GM18526 (cell line): Measurements from ENCODE around the gene ZDHHC14.

Experiments used
- POLR2A ChIP-seq: IDR thresholded peaks from 3 replicates; pipeline ENCODE4 v1.6.1; 2011; ENCODE audit not compliant: insufficient read length; ENCODE audit errors: extremely low read depth

Gene ZDHHC14

GRCh38 chr6:157542414-157543160, 161.6 kb downstream of the ZDHHC14 start:
- TF ChIP-seq POLR2A: no peak

DNA sequence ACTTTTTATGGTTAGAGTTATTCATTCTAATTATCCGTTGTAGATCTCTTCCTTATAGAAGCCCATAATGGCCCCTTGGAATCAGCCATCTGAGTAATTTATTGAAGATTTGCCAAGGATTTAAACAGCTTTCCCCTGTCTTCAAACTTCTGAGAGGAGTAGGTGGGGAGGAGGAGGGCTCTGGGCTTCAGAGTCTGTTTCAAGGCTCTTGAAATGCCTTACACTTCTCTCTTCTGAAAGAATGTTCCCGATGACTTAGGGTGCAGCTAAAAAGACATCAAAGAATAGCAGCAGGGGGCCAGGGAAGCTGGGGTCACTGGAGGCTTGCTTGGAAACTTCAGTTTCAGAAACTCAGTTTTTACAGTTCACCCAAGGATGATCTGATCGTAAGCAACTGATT, 165.3 kb downstream of the ZDHHC14 start:
- TF ChIP-seq POLR2A: no peak

- TF ChIP-seq POLR2A: no peak
Observed at GRCh38 chr6:157547112-157547511, 166.1 kb downstream of the ZDHHC14 start.

DNA sequence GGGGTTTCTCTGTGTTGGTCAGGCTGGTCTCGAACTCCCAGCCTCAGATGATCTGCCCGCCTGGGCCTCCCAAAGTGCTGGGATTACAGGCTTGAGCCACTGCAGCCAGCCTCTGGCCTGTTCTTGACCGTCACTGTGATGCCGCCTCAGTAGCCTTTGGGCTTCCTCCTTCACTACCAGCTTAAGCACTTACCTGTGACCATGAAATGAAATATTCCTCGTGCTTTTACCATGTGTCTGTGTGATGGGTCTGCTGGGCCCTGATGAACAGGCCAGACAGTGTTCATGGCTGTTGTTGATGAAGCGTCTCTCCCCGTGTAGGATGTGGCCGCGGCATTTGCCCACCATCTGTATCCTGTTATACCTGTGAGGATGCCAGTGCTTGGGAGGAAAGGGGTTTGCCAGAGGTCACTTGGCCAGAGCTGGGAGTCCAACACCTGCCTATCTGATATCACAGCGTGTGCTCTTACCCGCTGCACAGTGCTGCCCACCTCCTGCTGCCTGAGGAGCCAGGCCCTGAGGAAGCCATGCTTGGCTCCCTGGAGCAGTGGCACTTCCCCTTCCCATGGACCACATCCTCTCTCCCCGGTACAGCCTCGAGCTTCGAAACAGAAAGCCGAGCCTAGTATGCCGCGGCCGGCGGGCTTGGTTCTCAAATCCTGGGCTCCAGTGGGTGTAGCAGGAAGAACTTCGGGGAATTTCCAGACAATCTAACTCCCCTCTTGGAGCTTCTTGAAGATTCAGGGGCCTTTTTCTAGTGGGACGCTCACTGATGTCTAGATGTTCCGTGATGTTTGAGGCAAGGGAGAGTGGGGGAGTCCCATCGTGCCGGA, 167.9 kb downstream of the ZDHHC14 start:
- TF ChIP-seq POLR2A: no peak

- TF ChIP-seq POLR2A: no peak
Observed at GRCh38 chr6:157549468-157549745, 168.4 kb downstream of the ZDHHC14 start.

DNA sequence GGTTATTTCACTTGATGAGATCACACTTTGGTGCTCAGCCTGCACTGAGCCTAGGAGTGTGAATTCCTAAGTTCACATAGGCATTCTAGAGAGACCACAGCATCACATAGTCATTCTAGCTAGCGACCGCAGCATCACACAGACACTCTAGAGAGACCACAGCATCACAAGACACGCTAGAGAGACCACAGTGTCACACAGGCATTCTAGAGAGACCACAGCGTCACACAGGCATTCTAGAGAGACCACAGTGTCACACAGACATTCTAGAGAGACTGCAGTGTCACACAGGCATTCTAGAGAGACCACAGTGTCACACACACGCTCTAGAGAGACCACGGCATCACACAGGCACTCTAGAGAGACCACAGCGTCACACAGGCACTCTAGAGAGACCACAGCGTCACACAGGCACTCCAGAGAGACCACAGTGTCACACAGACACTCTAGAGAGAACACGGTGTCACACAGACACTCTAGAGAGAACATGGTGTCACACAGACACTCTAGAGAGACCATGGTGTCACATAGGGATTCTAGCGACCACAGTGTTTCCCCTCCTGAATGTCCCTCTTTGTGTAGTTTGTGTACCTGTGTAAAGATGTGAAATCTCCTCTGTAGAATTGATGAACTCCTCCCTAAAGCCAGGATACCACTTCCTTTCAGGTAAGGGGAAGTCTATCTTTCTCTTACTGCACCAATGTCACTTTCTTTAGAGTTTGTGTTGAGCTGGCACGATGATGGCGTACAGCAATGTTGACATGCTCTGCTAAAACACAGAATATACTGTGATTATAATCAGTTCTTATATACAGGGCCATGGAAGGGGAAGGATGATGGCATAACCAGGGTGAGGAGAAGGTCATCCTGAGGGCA, 169.4 kb downstream of the ZDHHC14 start:
- TF ChIP-seq POLR2A: no peak

DNA sequence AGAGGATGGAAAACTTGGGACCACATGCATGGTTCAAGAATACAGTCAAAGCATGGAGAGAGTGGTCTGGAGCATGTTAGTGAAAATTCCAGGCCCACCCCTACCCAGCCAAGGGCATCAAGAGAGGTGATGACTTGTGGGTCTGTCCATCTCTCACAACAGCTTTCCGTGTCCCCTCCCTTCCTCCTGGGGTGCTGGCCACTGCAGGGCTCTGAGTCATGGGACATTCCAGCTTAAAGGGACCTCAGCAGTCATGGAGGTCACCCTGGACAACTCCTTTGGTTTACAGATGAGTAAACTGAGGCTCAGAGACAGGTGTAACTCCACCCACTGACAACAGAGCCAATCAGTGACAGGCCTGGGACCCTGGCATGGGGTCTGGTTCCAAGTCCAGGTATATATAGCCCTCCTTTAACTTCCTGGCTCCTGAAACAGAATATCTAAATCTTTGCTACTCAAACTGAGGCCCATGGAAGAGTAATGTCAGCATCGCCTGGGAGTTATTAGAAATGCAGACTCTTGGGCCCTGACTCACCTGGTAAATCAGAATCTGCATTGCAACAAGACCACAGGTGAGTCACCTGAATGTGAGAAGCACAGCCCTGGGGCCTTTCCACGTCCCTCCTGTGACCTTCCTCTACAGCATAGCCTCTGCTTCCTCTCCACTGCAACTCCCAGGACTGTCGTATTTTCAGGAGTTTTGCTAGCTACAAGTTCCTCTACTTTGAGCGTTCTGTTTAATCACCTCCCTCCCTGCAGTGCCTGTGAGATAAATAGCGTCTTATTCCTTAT, 170.2 kb downstream of the ZDHHC14 start:
- TF ChIP-seq POLR2A: no peak

GRCh38 chr6:157552081-157552747, 171.2 kb downstream of the ZDHHC14 start:
- no peak for TF ChIP-seq POLR2A

- no peak for TF ChIP-seq POLR2A
Observed at GRCh38 chr6:157552820-157553485, 172.0 kb downstream of the ZDHHC14 start.

DNA sequence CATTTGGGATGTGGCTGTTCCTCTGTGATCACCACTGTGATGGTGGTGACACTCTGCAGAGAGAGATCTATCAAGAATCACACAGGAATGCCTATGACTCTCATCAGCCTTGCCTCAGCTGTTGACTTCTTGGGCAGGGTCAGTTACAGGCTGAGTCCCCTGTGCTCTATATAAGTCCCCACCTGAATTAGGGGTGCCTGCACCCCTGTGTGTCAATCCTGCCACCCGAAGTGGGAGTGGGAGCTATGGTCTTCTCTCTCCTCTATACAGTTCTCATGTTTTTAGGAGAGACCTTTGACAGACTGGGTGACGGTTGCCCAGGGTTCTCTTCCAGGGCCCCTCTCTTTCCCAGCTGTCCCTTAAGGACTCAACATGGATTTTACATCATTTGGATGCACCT, 173.8 kb downstream of the ZDHHC14 start:
- no peak for TF ChIP-seq POLR2A

DNA sequence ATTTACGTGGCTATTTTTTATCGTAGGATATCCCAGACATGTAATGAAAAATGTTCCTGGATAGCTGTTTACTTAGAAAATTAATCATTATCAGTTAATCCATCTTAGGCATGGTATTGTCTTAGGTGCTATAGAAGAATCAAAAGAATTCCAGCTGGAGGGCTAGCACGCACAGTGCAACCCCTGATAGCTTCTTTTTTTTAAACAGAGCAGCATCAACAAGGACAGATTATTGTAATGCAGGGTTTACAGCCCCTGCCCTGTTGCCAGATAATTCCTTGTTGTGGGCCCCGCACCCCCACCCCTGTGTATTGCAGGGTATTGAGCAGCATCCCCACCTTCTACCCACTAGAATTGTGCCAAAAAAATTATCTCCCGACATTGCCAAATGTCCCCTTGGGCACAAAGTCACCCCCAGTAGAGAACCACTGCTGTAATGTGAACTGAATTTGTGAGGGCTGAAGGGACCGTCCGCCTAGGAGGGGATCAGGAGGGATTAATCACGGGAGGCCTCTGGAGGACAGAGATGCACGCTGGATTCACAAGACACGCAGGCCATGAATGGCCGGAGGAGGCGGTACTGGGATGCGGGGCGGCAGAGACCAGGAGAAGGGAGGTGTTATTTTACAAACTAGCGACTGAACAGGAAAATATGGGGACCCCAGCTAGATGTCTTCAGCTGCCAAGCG, 174.6 kb downstream of the ZDHHC14 start:
- TF ChIP-seq POLR2A: no peak

DNA sequence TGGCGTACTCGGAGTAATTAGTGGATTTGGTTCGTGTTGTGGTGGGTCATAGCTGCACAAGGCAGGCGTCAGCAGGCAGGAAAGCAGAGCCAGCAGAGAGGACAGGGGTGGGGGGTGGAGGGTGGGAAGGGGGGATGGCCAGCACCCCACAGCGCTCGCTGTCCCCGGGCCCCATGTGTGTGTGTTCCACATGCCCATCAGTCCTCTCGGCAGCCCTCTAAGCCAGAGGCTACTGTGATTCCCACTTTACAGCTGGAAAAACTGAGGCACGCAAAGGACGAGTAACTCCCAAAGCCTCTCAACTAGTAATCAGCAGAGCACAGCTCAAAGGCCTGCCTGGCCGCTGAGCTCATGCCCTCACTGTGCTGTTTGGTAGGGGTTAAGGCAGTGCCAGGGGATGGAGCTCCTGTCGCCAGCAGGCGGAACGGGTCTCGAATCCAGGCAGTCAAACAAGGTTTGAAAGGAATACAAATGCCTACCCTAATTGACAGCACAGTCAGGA, 175.2 kb downstream of the ZDHHC14 start:
- TF ChIP-seq POLR2A: no peak
